Prostate gland (tissue), 2 donors: ENCODE measurements around the gene TEN1. TPM values are rescaled to one million over a fixed set of nuclear protein-coding genes. Genes with fewer than 3 reads are reported as not detected.

Experiments used
- DNase-seq: peaks from one replicate; pipeline ENCODE4 v3.0.0-alpha.2; 2019; ENCODE audit warnings: low spot score
- H3K27ac ChIP-seq, 2 donors: fragments of 200-600 bp; sonication (generic); 2 replicates each; pipeline ENCODE4 v1.5.1; 2017 to 2019
- H3K27me3 ChIP-seq: fragments of 200-600 bp; sonication (generic); replicated peaks from 2 replicates; pipeline ENCODE4 v1.5.1; 2019; ENCODE audit not compliant: insufficient read depth
- H3K36me3 ChIP-seq, 2 donors: fragments of 200-600 bp; sonication (generic); 1 replicate in 1 of 2; 2 replicates in 1 of 2; pipeline versions ENCODE4 v1.5.1 to v1.8.1; 2017 to 2019
- H3K4me1 ChIP-seq: fragments of 200-600 bp; sonication (generic); replicated peaks from 2 replicates; pipeline ENCODE4 v1.5.1; 2019
- H3K4me3 ChIP-seq, 2 donors: fragments of 200-600 bp; sonication (generic); 2 replicates each; pipeline ENCODE4 v1.5.1; 2017 to 2019
- H3K9me3 ChIP-seq: fragments of 200-600 bp; sonication (generic); 2 replicates; pipeline ENCODE4 v1.5.1; 2017
- CTCF ChIP-seq, 4 experiments: fragments of 200-600 bp in 2 of 4; fragments of 450-650 bp in 2 of 4; sonication (generic) in 2 of 4; IDR thresholded peaks; 1 replicate in 3 of 4; 2 replicates in 1 of 4; pipeline ENCODE4 v1.5.1; 2016 to 2019; ENCODE audit warnings: antibody characterized with exemption in 4 of 4, mild to moderate bottlenecking in 2 of 4, moderate library complexity in 2 of 4
- POLR2A ChIP-seq: fragments of 450-650 bp; IDR thresholded peaks from one replicate; pipeline ENCODE4 v1.6.1; 2016; ENCODE audit warnings: antibody characterized with exemption, mild to moderate bottlenecking
- POLR2AphosphoS5 ChIP-seq: sonication (generic); formaldehyde crosslinking; IDR thresholded peaks from one replicate; pipeline ENCODE4 v1.6.1; 2017; ENCODE audit warnings: antibody characterized with exemption
- WGBS: methylation state at CpG from one replicate; pipeline ENCODE4 v1.1.5; 2018; 5-methylcytosine and 5-hydroxymethylcytosine counted together
- intact Hi-C: fragments of 100-400 bp; cut with DNase I; formaldehyde crosslinking; loops from one replicate; pipeline ENCODE4 v1.14.2; 2022
- total RNA-seq, 2 donors: library from RNA; depleted of rRNA; stranded (reverse); fragments of >200 nt; gene quantifications; one replicate each; pipeline ENCODE4 v1.1.0, GENCODE V29; 2016

TEN1 gene
- total RNA-seq, 2 donors from 2014 or later: 20.9 to 25.1 TPM

DNA sequence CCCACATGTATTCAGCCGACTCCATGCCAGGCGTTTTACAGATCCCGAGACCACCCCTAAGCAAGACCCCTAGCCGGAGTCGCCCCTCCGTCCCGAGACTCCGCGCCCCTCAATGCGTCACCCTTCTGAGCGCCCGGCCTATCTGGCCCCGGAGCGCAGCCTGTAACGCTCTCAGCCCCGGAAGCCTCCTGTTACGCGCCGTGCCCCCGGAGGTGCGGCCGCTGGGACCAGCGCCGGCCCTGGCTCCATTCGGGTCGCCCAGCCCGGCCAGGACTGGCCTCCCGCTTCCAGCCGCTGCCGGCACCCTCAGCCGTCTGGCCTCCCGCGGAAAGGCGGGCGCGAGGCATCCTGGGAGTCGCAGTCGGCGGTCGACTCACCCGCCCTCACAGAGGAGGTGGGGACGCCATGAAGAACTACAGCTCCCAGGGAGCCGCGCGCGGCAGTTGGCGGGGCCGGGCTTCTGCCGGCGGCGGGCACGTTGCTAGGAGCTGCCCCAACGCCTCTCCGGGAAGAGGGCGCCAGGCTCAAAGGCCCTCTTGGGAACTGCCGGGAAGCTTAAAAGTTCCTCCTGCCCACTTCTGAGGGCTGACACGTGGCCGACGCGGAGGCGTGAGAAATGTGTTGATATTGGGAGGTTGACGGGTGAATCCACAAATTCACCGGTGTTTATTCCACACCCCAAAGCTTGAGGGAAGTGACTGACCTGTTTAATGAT lies 38.2 kb upstream of the TEN1 start, which contains the start of gene FBF1:
TSS of gene FBF1 (minus strand) at position 316 of the 715 bp plus-strand sequence. CDS start 2,893 bp downstream, outside the sequence.
- under 1% methylated on average over 45 of the region's 63 CpGs for whole genome bisulfite sequencing
- no peaks in the 10 kb centered on the region for H3K36me3 ChIP-seq

GRCh38 chr17:75941442-75941819 lies 37.6 kb upstream of the TEN1 start:
- peak overlapping the region in 1 of 2 donors; percentile 86 for H3K4me3 ChIP-seq
- no peak for DNase-seq
- peak overlapping the region in 1 of 2 donors; percentile 31 for H3K27ac ChIP-seq
- H3K9me3 ChIP-seq: no peaks in the 10 kb centered on the region
- no peaks in the 10 kb centered on the region for H3K4me1 ChIP-seq
- intact Hi-C loops: no loop called here
- no peaks in the 10 kb centered on the region for H3K27me3 ChIP-seq
- no peak for TF ChIP-seq CTCF (IDR thresholded peaks at IDR 0.05)
- TF ChIP-seq POLR2AphosphoS5: no peak
- TF ChIP-seq POLR2A: no peak
- H3K36me3 ChIP-seq: no peaks in the 10 kb centered on the region
- 28% methylated on average over 6 of the region's 6 CpGs for WGBS

More for the DNA sequence above, 38.2 kb upstream of the TEN1 start, which contains the start of gene FBF1:
- Histone ChIP-seq H3K27me3 (no peaks in the 10 kb centered on the region), H3K27ac (peak within 1 kb of the TSS; percentile 63 to 66), H3K4me3 (peak within 1 kb of the TSS; percentile 55 to 86), H3K4me1 (no peaks in the 10 kb centered on the region), H3K9me3 (no peaks in the 10 kb centered on the region)
- DNase-seq: peak; percentile 93
- TF ChIP-seq POLR2A: peak; percentile 84
- TF ChIP-seq POLR2AphosphoS5: peak; percentile 98
- peak in 1 of 4 experiments; percentile 43 for TF ChIP-seq CTCF (IDR thresholded peaks at IDR 0.05)
- intact Hi-C loops: no loop called here

- Histone ChIP-seq H3K27ac (no peak overlapping the region), H3K36me3 (peaks cover 0 to under 1% of the 10 kb centered on the region in 2 donors), H3K4me3 (no peak overlapping the region), H3K27me3 (no peaks in the 10 kb centered on the region), H3K9me3 (no peaks in the 10 kb centered on the region), H3K4me1 (no peaks in the 10 kb centered on the region)
- TF ChIP-seq POLR2AphosphoS5: no peak
- TF ChIP-seq CTCF (IDR thresholded peaks at IDR 0.05): no peak
- no peak for TF ChIP-seq POLR2A
- no peak for DNase-seq
- intact Hi-C loops: no loop called here
- WGBS: 90% methylated on average over 4 of the region's 4 CpGs
Measured at GRCh38 chr17:75942473-75942872, 36.6 kb upstream of the TEN1 start.

DNA sequence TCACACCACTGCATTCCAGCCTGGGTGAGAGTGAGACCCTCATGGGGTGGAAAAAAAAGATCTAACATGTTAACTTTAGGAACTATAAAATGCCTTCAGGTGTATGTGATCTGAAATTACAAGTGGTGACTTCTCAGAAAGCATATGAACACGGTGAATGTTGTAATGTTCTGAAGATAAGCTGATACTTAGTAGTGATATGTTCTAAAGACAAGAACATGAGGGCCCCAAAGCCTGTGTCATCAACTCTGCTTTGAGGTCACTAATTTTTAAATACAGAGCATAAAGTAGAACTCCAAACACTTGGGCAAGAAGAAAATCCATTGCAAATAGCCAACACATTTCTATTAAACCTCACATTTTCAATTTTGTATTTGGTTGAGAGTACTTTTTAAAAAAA lies 35.5 kb upstream of the TEN1 start:
- no peak for DNase-seq
- no peaks in the 10 kb centered on the region for H3K9me3 ChIP-seq
- H3K27me3 ChIP-seq: no peaks in the 10 kb centered on the region
- 68% methylated on average over 1 of the region's 1 CpG for WGBS
- H3K27ac ChIP-seq: no peak overlapping the region
- H3K4me1 ChIP-seq: no peaks in the 10 kb centered on the region
- H3K4me3 ChIP-seq: no peak overlapping the region
- TF ChIP-seq POLR2A (no peak), CTCF (IDR thresholded peaks at IDR 0.05) (no peak), POLR2AphosphoS5 (no peak)
- peaks cover 0 to 8% of the 10 kb centered on the region in 2 donors for H3K36me3 ChIP-seq
- intact Hi-C loops: no loop called here

GRCh38 chr17:75945211-75945610 lies 33.8 kb upstream of the TEN1 start:
- Histone ChIP-seq H3K9me3 (no peaks in the 10 kb centered on the region), H3K27ac (no peak overlapping the region), H3K36me3 (peaks cover 7 to 12% of the 10 kb centered on the region in 2 donors), H3K4me1 (no peaks in the 10 kb centered on the region), H3K4me3 (no peak overlapping the region), H3K27me3 (no peaks in the 10 kb centered on the region)
- TF ChIP-seq POLR2A (no peak), POLR2AphosphoS5 (no peak), CTCF (IDR thresholded peaks at IDR 0.05) (no peak)
- WGBS: 60% methylated on average over 2 of the region's 2 CpGs
- DNase-seq: no peak
- intact Hi-C loops: no loop called here
